Metanephros (tissue), 2 donors: ENCODE data around the gene MFSD8. TPM values are rescaled to one million over a fixed set of nuclear protein-coding genes. Genes with fewer than 3 reads are reported as not detected.

Experiments used
- small RNA-seq: library from RNA; depleted of rRNA; stranded (forward); fragments of <200 nt; gene quantifications from one replicate; pipeline ENCODE3, GENCODE V24; 2014; ENCODE audit warnings: low replicate concordance
- total RNA-seq: library from RNA; depleted of rRNA; stranded (reverse); fragments of >200 nt; gene quantifications from one replicate; pipeline ENCODE4 v1.2.3, GENCODE V29; 2014

The MFSD8 gene, protein sequence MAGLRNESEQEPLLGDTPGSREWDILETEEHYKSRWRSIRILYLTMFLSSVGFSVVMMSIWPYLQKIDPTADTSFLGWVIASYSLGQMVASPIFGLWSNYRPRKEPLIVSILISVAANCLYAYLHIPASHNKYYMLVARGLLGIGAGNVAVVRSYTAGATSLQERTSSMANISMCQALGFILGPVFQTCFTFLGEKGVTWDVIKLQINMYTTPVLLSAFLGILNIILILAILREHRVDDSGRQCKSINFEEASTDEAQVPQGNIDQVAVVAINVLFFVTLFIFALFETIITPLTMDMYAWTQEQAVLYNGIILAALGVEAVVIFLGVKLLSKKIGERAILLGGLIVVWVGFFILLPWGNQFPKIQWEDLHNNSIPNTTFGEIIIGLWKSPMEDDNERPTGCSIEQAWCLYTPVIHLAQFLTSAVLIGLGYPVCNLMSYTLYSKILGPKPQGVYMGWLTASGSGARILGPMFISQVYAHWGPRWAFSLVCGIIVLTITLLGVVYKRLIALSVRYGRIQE
- total RNA-seq: 34.3 TPM

GRCh38 chr4:127965062-127965802 lies at the start of gene MFSD8, which contains the start of gene ABHD18:
Gene MFSD8, minus strand, starts transcription at chr4:127965173. Its CDS starts 40 bp downstream, at chr4:127965133.
Gene ABHD18, plus strand, starts transcription at chr4:127965406. Its CDS starts 17,550 bp downstream, at chr4:127982956.

GRCh38 chr4:127880763-127881562 lies 84.0 kb downstream of the MFSD8 start, which contains the start of gene PLK4:
Gene PLK4, plus strand, starts transcription at chr4:127880893. Its CDS starts 242 bp downstream, at chr4:127881135.

Small RNAs within 50 kb of the gene (small RNA-seq; reads per million reads assigned to genes)
- not detected for gene RNU6-583P

Other genes starting within 250 kb of the MFSD8 start
- gene SLC25A31, start 234.8 kb downstream of the MFSD8 start, total RNA-seq: 0.12 TPM
- gene HSPA4L, start 182.9 kb downstream of the MFSD8 start, total RNA-seq: 4.9 TPM
- gene PLK4, start 84.3 kb downstream of the MFSD8 start, total RNA-seq: 16.9 TPM
- gene ABHD18, start 233 bp upstream of the MFSD8 start, total RNA-seq: 14.9 TPM
- 20.0 TPM for gene LARP1B, start 96.1 kb upstream of the MFSD8 start, total RNA-seq